Stomach (tissue), 4 donors: ENCODE data around the gene S100A8.

ENCODE experiments used
- EP300 ChIP-seq: sonication (generic); formaldehyde crosslinking; IDR thresholded peaks from one replicate; pipeline ENCODE4 v1.6.1; 2017; ENCODE audit warnings: antibody characterized with exemption
- POLR2A ChIP-seq, 4 donors: fragments of 450-650 bp; IDR thresholded peaks; one replicate each; pipeline ENCODE4 v1.6.1; 2016; ENCODE audit warnings: antibody characterized with exemption in 4 of 4, control low read depth in 2 of 4, mild to moderate bottlenecking in 1 of 4, moderate library complexity in 1 of 4
- POLR2AphosphoS5 ChIP-seq, 3 donors: sonication (generic); formaldehyde crosslinking; IDR thresholded peaks; one replicate each; pipeline ENCODE4 v1.6.1; 2016; ENCODE audit warnings: antibody characterized with exemption in 3 of 3
- TF ChIP-seq, protein P1 (sequence below), 7 experiments: fragments of 450-650 bp in 4 of 7; fragments of 200-600 bp in 3 of 7; sonication (generic) in 3 of 7; IDR thresholded peaks; one replicate each; pipeline ENCODE4 v1.5.1; 2016 to 2019; ENCODE audit warnings: antibody characterized with exemption in 7 of 7, control low read depth in 2 of 7, mild to moderate bottlenecking in 1 of 7

DNA sequence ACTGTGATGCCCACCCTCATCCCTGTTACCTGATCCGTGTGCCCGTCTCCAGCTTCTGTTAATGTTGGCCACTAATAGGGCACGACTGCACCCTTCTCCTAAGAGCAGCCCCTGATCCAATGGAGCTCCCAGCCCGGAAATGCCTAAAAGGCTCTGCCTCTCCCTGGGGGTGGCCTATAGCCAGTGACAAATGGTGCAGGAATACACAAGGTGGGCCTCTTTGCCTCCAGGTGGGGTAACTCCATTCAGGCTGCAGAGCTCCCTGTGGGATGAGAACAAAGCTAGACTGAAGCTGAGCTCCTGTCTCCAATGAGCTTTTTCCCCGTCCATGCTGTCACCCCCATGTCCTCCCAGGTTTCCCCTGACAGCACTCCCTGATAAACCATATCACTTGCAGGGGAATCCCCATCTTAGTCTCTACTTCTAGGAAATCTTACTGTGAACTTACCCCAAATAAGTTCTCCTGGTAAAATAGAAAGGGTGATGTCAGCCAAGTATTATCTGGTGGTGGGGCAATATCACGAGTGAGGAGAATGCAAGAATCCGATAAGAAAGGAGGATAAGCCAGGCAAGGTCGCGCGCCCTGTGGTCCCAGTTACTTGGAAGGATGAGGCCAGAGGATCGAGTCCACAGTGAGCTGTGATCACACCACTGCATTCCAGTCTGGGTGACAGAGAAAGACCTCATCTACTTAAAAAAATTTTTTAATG is 44.0 kb upstream of the S100A8 start:
- TF ChIP-seq POLR2AphosphoS5 (IDR thresholded peaks at IDR 0.05) (no peak), POLR2A (IDR thresholded peaks at IDR 0.05) (no peak), EP300 (no peak)
- TF ChIP-seq, protein P1, sequence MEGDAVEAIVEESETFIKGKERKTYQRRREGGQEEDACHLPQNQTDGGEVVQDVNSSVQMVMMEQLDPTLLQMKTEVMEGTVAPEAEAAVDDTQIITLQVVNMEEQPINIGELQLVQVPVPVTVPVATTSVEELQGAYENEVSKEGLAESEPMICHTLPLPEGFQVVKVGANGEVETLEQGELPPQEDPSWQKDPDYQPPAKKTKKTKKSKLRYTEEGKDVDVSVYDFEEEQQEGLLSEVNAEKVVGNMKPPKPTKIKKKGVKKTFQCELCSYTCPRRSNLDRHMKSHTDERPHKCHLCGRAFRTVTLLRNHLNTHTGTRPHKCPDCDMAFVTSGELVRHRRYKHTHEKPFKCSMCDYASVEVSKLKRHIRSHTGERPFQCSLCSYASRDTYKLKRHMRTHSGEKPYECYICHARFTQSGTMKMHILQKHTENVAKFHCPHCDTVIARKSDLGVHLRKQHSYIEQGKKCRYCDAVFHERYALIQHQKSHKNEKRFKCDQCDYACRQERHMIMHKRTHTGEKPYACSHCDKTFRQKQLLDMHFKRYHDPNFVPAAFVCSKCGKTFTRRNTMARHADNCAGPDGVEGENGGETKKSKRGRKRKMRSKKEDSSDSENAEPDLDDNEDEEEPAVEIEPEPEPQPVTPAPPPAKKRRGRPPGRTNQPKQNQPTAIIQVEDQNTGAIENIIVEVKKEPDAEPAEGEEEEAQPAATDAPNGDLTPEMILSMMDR (IDR thresholded peaks at IDR 0.05): no peak
